HepG2 (cell line): ENCODE data around the gene MAEA.

ENCODE experiments used
- MAFK ChIP-seq, 2 experiments: IDR thresholded peaks in 1 of 2; conservative IDR thresholded peaks in 1 of 2; 2 replicates each; pipeline ENCODE4 v1.6.1; 2011; ENCODE audit warnings: improper control_type of control experiment in 2 of 2, low read length in 2 of 2
- ZNF121 ChIP-seq: sonication (generic); formaldehyde crosslinking; IDR thresholded peaks from 2 replicates; pipeline ENCODE4 v1.5.0; 2020; ENCODE audit warnings: mild to moderate bottlenecking, missing genetic modification reagents
- ZNF510 ChIP-seq: sonication (generic); formaldehyde crosslinking; IDR thresholded peaks from 2 replicates; pipeline ENCODE4 v1.4.0; 2020; ENCODE audit warnings: low read depth, mild to moderate bottlenecking, missing genetic modification reagents
- ZNF570 ChIP-seq: sonication (generic); formaldehyde crosslinking; IDR thresholded peaks from 2 replicates; pipeline ENCODE4 v1.4.0; 2020; ENCODE audit warnings: mild to moderate bottlenecking, missing genetic modification reagents, borderline replicate concordance
- ZNF710 ChIP-seq: sonication (generic); formaldehyde crosslinking; IDR thresholded peaks from 2 replicates; pipeline ENCODE4 v1.5.0; 2020; ENCODE audit warnings: mild to moderate bottlenecking, missing genetic modification reagents, borderline replicate concordance

GRCh38 chr4:1348746-1349145 lies 59.1 kb downstream of the MAEA start:
- TF ChIP-seq ZNF510 (CRISPR knock-in tag): no peak
- TF ChIP-seq ZNF121 (CRISPR knock-in tag): no peak
- no peak for TF ChIP-seq MAFK (conservative IDR thresholded peaks at IDR 0.05 in 1 of 2, IDR thresholded peaks at IDR 0.05 in 1 of 2; ENCODE audit: low read length in 2 of 2)
- no peak for TF ChIP-seq ZNF710 (CRISPR knock-in tag)
- TF ChIP-seq ZNF570 (CRISPR knock-in tag): no peak
